ENCODE results near the gene ARSJ.

Gene ARSJ

DNA sequence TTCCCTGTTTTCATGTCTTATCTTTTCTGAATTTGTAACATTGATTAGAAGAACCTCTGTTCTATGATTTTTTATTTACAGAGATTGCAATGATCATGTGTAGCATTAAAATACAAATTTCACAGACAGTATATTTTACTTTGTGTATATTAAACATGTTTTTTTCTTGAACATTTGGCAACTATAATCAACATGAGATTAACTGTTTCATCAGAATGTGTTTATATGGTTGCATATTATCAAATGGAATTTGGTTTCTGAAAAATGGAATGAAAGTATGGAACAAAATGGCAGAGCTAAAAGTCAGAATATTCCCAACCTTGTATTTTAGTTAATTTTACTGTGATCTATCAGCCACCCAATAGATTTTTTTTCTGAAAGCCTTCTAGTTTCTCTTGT lies 19.9 kb downstream of the ARSJ start:
- DNase-seq (ENCODE audit: low spot score) (no peak), ATAC-seq (ENCODE audit: low read depth) (no peak)
- Histone ChIP-seq H3K9me3 (ENCODE audit: severe bottlenecking) (no peaks in the 10 kb centered on the region), H3K27me3 (ENCODE audit: insufficient read depth, poor library complexity, severe bottlenecking) (no peaks in the 10 kb centered on the region), H3K4me1 (ENCODE audit: insufficient read depth, poor library complexity, severe bottlenecking) (peaks cover 62% of the 10 kb centered on the region), H3K36me3 (ENCODE audit: low read depth) (peaks cover 21% of the 10 kb centered on the region), H3K4me3 (ENCODE audit: severe bottlenecking) (peak overlapping the region; percentile 8), H3K27ac (ENCODE audit: poor library complexity, severe bottlenecking) (peak overlapping the region; percentile 95)
- TF ChIP-seq, protein P1, sequence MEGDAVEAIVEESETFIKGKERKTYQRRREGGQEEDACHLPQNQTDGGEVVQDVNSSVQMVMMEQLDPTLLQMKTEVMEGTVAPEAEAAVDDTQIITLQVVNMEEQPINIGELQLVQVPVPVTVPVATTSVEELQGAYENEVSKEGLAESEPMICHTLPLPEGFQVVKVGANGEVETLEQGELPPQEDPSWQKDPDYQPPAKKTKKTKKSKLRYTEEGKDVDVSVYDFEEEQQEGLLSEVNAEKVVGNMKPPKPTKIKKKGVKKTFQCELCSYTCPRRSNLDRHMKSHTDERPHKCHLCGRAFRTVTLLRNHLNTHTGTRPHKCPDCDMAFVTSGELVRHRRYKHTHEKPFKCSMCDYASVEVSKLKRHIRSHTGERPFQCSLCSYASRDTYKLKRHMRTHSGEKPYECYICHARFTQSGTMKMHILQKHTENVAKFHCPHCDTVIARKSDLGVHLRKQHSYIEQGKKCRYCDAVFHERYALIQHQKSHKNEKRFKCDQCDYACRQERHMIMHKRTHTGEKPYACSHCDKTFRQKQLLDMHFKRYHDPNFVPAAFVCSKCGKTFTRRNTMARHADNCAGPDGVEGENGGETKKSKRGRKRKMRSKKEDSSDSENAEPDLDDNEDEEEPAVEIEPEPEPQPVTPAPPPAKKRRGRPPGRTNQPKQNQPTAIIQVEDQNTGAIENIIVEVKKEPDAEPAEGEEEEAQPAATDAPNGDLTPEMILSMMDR (IDR thresholded peaks at IDR 0.05; ENCODE audit: poor library complexity, severe bottlenecking): no peak

DNA sequence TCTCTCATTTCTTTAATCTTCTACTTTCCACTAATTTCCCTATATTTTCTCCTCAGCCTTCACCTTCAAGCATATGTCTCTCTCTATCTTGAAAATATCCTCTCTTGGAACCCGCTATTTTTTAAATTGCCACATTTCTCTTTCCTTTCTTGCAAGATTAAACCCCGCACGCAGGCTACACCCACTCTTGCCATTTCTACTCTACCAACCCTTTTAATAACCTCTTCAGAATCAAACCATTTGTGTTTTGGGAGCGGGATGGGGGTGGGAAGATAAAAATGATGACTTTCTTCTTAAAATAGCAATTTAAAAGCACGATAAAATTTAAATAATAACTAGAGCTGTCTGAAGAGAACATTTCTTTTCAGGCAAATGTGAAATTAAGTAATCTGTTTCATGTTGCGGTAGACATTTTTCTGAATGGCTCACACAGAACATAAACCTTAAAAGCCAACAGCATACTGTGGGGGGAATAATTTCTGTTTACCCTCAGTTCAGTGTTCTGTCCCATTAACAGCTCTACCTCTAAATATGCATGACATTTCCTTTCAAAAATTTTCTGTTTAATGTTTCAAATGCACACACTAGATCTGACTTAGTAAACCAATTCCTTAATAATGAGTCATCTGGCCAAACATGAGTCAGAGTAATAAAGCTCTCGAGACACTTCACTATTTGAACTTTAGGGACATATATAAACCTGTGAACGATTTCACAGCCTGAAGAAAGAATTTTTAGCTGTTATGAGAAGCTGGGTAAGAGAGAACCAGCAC lies 20.5 kb downstream of the ARSJ start:
- Histone ChIP-seq H3K4me3 (ENCODE audit: severe bottlenecking) (peak overlapping the region; percentile 8), H3K27me3 (ENCODE audit: insufficient read depth, poor library complexity, severe bottlenecking) (no peaks in the 10 kb centered on the region), H3K9me3 (ENCODE audit: severe bottlenecking) (no peaks in the 10 kb centered on the region), H3K27ac (ENCODE audit: poor library complexity, severe bottlenecking) (peak overlapping the region; percentile 95), H3K4me1 (ENCODE audit: insufficient read depth, poor library complexity, severe bottlenecking) (peaks cover 68% of the 10 kb centered on the region), H3K36me3 (ENCODE audit: low read depth) (peaks cover 15% of the 10 kb centered on the region)
- no peak for DNase-seq (ENCODE audit: low spot score)
- peak; percentile 91 for ATAC-seq (ENCODE audit: low read depth)
- TF ChIP-seq, protein P1 (IDR thresholded peaks at IDR 0.05; ENCODE audit: poor library complexity, severe bottlenecking): no peak

DNA sequence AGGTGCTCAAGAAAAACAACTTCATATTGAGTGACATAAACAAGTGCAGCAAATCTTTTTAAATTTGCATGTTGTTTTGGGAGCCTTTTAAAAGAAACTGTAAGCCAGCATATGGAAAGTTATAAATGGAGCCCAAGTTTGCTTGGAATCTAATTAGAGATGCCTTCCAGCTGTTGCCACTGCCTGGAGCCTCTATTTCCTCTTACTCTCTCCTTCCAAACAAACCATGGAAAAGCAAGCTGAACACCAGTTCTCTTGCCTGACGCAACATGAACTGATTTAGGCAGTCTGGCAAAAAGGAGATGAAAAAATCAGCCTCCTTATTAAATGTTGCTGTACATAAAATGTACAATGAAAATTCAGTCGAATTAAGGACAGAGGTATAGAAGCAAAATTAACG lies 21.5 kb downstream of the ARSJ start:
- Histone ChIP-seq H3K4me3 (ENCODE audit: severe bottlenecking) (no peak overlapping the region), H3K27ac (ENCODE audit: poor library complexity, severe bottlenecking) (peak overlapping the region; percentile 95), H3K9me3 (ENCODE audit: severe bottlenecking) (no peaks in the 10 kb centered on the region), H3K36me3 (ENCODE audit: low read depth) (peaks cover 14% of the 10 kb centered on the region), H3K4me1 (ENCODE audit: insufficient read depth, poor library complexity, severe bottlenecking) (peaks cover 70% of the 10 kb centered on the region), H3K27me3 (ENCODE audit: insufficient read depth, poor library complexity, severe bottlenecking) (no peaks in the 10 kb centered on the region)
- ATAC-seq (ENCODE audit: low read depth): no peak
- DNase-seq (ENCODE audit: low spot score): no peak
- TF ChIP-seq, protein P1 (IDR thresholded peaks at IDR 0.05; ENCODE audit: poor library complexity, severe bottlenecking): no peak

DNA sequence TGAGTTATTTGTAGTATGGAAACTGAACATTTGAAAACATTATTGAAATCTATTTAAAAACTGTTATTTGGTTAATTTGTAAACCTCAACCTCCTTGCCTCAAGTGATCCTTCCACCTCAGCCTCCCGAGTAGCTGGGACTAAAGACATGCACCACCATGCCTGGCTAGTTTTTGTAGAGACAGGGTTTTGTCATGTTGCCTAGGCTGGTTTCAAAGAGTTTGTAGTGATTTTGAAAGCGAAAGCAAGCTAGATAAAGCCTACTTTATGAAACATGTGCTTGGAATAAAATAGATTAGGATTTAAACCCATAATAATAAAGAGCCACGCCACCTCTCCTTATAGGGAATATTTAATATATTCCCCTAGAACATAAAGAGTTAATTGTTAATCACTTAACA lies 23.5 kb downstream of the ARSJ start:
- peaks cover 58% of the 10 kb centered on the region for H3K4me1 ChIP-seq (ENCODE audit: insufficient read depth, poor library complexity, severe bottlenecking)
- H3K27me3 ChIP-seq (ENCODE audit: insufficient read depth, poor library complexity, severe bottlenecking): no peaks in the 10 kb centered on the region
- H3K4me3 ChIP-seq (ENCODE audit: severe bottlenecking): no peak overlapping the region
- no peaks in the 10 kb centered on the region for H3K9me3 ChIP-seq (ENCODE audit: severe bottlenecking)
- peak overlapping the region; percentile 10 for H3K27ac ChIP-seq (ENCODE audit: poor library complexity, severe bottlenecking)
- ATAC-seq (ENCODE audit: low read depth) (no peak), DNase-seq (ENCODE audit: low spot score) (no peak)
- TF ChIP-seq, protein P1 (IDR thresholded peaks at IDR 0.05; ENCODE audit: poor library complexity, severe bottlenecking): no peak
- H3K36me3 ChIP-seq (ENCODE audit: low read depth): peaks cover 28% of the 10 kb centered on the region

DNA sequence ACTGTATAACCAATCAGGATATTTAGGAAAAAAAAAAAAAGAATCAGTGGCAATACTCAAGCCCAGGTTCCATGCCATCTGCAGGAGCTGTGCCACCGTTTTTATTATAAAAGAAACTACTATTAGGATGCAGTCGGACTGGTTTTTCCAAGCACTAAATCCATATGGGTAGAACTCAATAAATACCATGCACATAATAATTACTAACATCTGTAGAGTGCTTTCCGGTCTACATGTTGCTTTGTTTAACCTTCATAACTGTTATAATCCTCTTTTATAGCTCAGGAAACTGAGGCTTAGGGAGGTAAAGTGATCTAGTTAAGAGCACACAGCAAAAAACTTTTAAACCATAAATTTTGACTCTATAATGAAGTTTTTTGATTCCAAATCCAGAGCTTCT lies 24.0 kb downstream of the ARSJ start:
- H3K4me1 ChIP-seq (ENCODE audit: insufficient read depth, poor library complexity, severe bottlenecking): peaks cover 53% of the 10 kb centered on the region
- no peak overlapping the region for H3K4me3 ChIP-seq (ENCODE audit: severe bottlenecking)
- no peak for DNase-seq (ENCODE audit: low spot score)
- TF ChIP-seq, protein P1 (IDR thresholded peaks at IDR 0.05; ENCODE audit: poor library complexity, severe bottlenecking): no peak
- H3K36me3 ChIP-seq (ENCODE audit: low read depth): peaks cover 28% of the 10 kb centered on the region
- no peaks in the 10 kb centered on the region for H3K9me3 ChIP-seq (ENCODE audit: severe bottlenecking)
- peak overlapping the region; percentile 10 for H3K27ac ChIP-seq (ENCODE audit: poor library complexity, severe bottlenecking)
- no peak for ATAC-seq (ENCODE audit: low read depth)
- no peaks in the 10 kb centered on the region for H3K27me3 ChIP-seq (ENCODE audit: insufficient read depth, poor library complexity, severe bottlenecking)

All from RWPE2 (cell line).